Measurements from ENCODE around the gene URI1.

Gene URI1

GRCh38 chr19:30022659-30023058, 80.6 kb downstream of the URI1 start:
- DNase-seq (ENCODE audit: low read depth), result no peak
- TF ChIP-seq CTCF (conservative IDR thresholded peaks at IDR 0.05; ENCODE audit: low read depth, low read length), result no peak
- no peak overlapping the region for H3K4me3 ChIP-seq (ENCODE audit: low read length)

- H3K4me3 ChIP-seq (ENCODE audit: low read length), result no peak overlapping the region
- no peak for DNase-seq (ENCODE audit: low read depth)
- TF ChIP-seq CTCF (conservative IDR thresholded peaks at IDR 0.05; ENCODE audit: low read depth, low read length), result no peak
These were observed 81.3 kb downstream of the URI1 start for GRCh38 chr19:30023330-30023729.

GRCh38 chr19:30024091-30024490, 82.1 kb downstream of the URI1 start:
- H3K4me3 ChIP-seq (ENCODE audit: low read length), result no peak overlapping the region
- TF ChIP-seq CTCF (conservative IDR thresholded peaks at IDR 0.05; ENCODE audit: low read depth, low read length), result no peak
- no peak for DNase-seq (ENCODE audit: low read depth)

- no peak for DNase-seq (ENCODE audit: low read depth)
These were observed 84.9 kb downstream of the URI1 start for GRCh38 chr19:30026933-30027332.

GRCh38 chr19:30028118-30028991, 86.3 kb downstream of the URI1 start:
- no peak for TF ChIP-seq CTCF (conservative IDR thresholded peaks at IDR 0.05; ENCODE audit: low read depth, low read length)
- H3K4me3 ChIP-seq (ENCODE audit: low read length), result no peak overlapping the region
- no peak for DNase-seq (ENCODE audit: low read depth)

More at GRCh38 chr19:30026933-30027332, 84.9 kb downstream of the URI1 start:
- no peak overlapping the region for H3K4me3 ChIP-seq (ENCODE audit: low read length)
- TF ChIP-seq CTCF (conservative IDR thresholded peaks at IDR 0.05; ENCODE audit: low read depth, low read length), result no peak

GRCh38 chr19:30028992-30029343, 86.9 kb downstream of the URI1 start:
- no peak overlapping the region for H3K4me3 ChIP-seq (ENCODE audit: low read length)
- DNase-seq (ENCODE audit: low read depth), result no peak
- no peak for TF ChIP-seq CTCF (conservative IDR thresholded peaks at IDR 0.05; ENCODE audit: low read depth, low read length)

Data from retinal pigment epithelial cell (primary cell).